ENCODE data around the gene ENTPD8. TPM values are rescaled to one million over a fixed set of nuclear protein-coding genes. Genes with fewer than 3 reads are reported as not detected.
"Not testable (repeated sequence)": the region's sequence is repeated elsewhere in the genome, so short reads cannot be mapped to it uniquely, and the experiment has no call there.

Gene ENTPD8
- total and polyA plus RNA-seq, 7 donors, result 0.01 TPM; not detected in 6

DNA sequence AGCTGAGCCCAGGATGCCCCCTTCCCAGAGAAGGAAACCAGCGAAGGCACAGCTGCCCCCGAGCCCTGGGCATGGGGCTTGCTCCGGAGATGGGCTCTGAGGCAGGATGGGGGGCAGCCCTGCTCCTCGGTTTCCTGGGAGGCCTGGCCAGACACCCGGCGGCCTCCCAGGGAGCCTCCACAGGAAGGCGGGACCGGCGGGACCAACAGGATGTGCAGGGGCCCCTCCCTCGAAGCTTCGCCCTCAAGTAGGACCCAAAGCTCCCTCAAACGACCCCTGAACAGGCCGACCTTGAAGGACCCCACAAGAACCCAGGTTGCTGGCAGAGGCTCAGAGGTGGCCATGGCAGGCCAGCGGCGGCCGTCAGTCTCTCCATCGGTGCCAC, 29.9 kb downstream of the ENTPD8 start:
- H3K36me3 ChIP-seq (ENCODE audit: insufficient read depth in 1 of 2, low read depth in 1 of 2), result no peaks in the 10 kb centered on the region
- TF ChIP-seq CTCF (IDR thresholded peaks at IDR 0.05), result no peak
- peaks cover 0 to 5% (median 0%) of the 10 kb centered on the region in 3 donors for H3K27me3 ChIP-seq (ENCODE audit: insufficient read depth in 3 of 3, low read length in 2 of 3)
- WGBS, 3 donors, result 55 to 68% (median 58%) methylated on average over 11 to 17 of the region's 17 CpGs
- peak overlapping the region; percentile 38 for H3K4me3 ChIP-seq
- peaks cover 34% of the 10 kb centered on the region for H3K4me1 ChIP-seq
- intact Hi-C loops (cut with DNase I), result no loop called here
- H3K9me3 ChIP-seq, result no peaks in the 10 kb centered on the region
- ATAC-seq (no peak), DNase-seq (peak; percentile 15 to 47)
- peak overlapping the region; percentile 51 for H3K27ac ChIP-seq

DNA sequence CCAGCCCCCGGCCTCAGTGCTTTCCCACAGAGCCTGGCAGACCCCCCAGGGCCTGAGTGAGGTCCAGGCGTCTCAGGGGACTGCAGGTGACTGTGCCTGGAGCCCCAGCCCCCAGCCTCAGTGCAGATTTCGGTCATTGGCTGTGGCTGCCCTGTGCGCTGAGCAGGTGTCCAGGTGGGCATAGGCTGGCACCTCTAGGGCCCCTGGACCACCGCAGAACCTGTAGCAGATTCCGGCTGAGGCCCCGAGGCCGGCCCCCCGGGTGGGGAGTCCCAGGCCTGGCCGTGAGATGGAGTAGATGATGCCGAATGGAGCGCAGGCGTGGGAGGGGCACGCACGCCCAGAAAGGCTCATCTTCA, 30.3 kb downstream of the ENTPD8 start:
- peak overlapping the region; percentile 51 for H3K27ac ChIP-seq
- ATAC-seq, result no peak
- intact Hi-C loops (cut with DNase I), result no loop called here

DNA sequence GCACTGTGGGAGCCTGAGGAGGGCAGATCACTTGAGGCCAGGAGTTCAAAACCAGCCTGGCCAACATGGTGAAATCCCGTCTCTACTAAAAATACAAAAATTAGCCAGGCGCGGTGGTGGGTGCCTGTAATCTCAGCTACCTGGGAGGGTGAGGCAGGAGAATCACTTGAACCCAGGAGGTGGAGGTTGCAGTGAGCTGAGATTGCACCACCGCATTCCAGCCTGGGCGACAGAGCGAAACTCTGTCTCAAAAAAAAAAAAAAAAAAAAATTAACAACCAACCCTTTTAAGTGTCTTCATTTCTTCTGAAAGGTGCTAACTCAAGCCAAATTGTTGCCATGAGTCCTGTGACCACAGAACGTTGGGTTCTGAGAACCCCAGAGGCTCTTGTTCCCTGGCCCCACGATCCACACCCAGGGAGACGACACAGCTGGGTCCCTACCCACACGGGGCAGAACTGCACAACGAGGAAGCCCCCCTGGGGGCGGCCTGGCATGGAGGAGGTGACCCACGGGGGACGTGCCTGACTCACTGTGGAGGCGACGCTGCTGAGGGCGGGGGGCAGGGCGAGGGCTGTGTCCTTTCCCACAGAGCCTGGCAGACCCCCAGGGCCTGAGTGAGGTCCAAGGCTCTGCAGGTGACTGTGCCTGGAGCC, 30.8 kb downstream of the ENTPD8 start:
- H3K4me3 ChIP-seq; H3K9me3 ChIP-seq; H3K27me3 ChIP-seq (ENCODE audit: insufficient read depth in 3 of 3, low read length in 2 of 3); H3K36me3 ChIP-seq (ENCODE audit: insufficient read depth in 1 of 2, low read depth in 1 of 2); intact Hi-C loops (cut with DNase I); H3K27ac ChIP-seq; ATAC-seq: not testable (repeated sequence)
- 81 to 88% (median 87%) methylated on average over 18 of the region's 18 CpGs for WGBS, 3 donors
- peak in 1 of 2 donors; percentile 48 for DNase-seq
- H3K4me1 ChIP-seq, result peaks cover 35% of the 10 kb centered on the region

More for the DNA sequence above, 30.3 kb downstream of the ENTPD8 start:
- TF ChIP-seq CTCF (IDR thresholded peaks at IDR 0.05), result no peak
- peaks cover 35% of the 10 kb centered on the region for H3K4me1 ChIP-seq
- 77 to 89% (median 82%) methylated on average over 14 to 15 of the region's 15 CpGs for WGBS, 3 donors
- no peaks in the 10 kb centered on the region for H3K9me3 ChIP-seq
- H3K4me3 ChIP-seq, result peak overlapping the region; percentile 38
- H3K36me3 ChIP-seq (ENCODE audit: insufficient read depth in 1 of 2, low read depth in 1 of 2), result no peaks in the 10 kb centered on the region
- H3K27me3 ChIP-seq (ENCODE audit: insufficient read depth in 3 of 3, low read length in 2 of 3), result peaks cover 0 to 7% (median 0%) of the 10 kb centered on the region in 3 donors
- no peak for DNase-seq

GRCh38 chr9:137409515-137409914, 31.6 kb downstream of the ENTPD8 start:
- Histone ChIP-seq H3K27ac (no peak overlapping the region), H3K4me1 (peaks cover 33% of the 10 kb centered on the region)
- intact Hi-C loops (cut with DNase I), result loop anchor here in 1 of 2 donors (5.0 kb wide), 1 partner anchor 112 kb away; no protein-coding TSS in a partner anchor

More at GRCh38 chr9:137409515-137409914, 31.6 kb downstream of the ENTPD8 start:
- 86 to 88% (median 86%) methylated on average over 11 of the region's 11 CpGs for WGBS, 3 donors
- Histone ChIP-seq H3K4me3 (no peak overlapping the region), H3K36me3 (ENCODE audit: insufficient read depth in 1 of 2, low read depth in 1 of 2) (no peaks in the 10 kb centered on the region), H3K9me3 (no peaks in the 10 kb centered on the region), H3K27me3 (ENCODE audit: insufficient read depth in 3 of 3, low read length in 2 of 3) (peaks cover 0 to 7% (median 0%) of the 10 kb centered on the region in 3 donors)
- TF ChIP-seq CTCF (IDR thresholded peaks at IDR 0.05), result no peak
- ATAC-seq, result no peak
- peak in 1 of 2 donors; percentile 11 for DNase-seq
